HG03565 (cell line): ENCODE results near the gene TMEM269.
"Not testable (repeated sequence)": the region's sequence is repeated elsewhere in the genome, so short reads cannot be mapped to it uniquely, and the experiment has no call there.

Experiments used
- ATAC-seq: cut with Tn5 transposase; IDR thresholded peaks from one replicate; pipeline ENCODE4 v1.9.1; 2021; ENCODE audit warnings: mild to moderate bottlenecking, moderate library complexity; ENCODE audit not compliant: unreplicated experiment

TMEM269 gene

DNA sequence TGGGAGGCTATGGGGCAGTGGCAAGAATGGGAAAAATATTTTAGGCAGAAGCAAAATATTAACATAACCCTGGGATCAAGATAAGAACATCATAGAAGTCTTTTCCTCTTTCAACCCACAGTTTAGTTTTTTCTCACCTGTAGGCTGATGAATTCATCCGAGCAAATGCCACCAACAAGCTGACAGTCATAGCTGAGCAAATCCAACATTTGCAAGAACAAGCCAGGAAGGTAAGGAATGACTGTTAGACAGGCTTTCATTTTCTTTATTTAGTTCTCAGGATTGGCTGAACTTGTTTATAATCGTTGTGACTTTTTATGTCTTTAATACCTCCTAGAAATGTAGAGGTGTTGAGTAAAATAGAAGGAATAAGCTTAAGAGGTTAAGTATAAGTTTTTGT is 11.4 kb upstream of the TMEM269 start:
- no peak for ATAC-seq

DNA sequence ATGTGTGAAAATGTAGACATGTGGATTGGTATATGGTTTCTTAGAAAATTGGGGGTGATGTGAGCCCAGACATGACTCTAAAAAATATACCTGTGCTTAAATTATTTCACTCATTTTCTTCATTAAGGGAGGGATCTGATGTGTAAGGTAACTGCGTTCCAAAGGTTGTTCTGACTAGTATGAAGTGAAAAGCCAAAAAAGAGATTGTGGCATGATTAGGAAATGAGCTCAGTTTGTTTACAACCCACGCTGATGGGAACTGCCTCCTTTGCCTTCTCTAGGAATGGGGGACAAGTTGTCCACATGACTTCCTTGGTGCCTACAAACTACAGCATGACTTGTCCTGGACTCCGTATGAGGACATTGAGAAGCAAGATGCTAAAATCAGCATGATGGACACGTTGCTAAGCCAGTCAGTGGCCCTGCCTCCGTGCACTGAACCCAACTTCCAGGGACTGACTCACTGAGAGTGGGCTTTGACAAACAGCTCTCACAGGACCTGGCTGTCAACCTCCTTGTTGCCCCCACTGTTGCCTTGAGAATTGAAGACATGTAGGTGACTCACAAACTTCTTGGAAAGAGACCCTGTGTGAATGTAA is 9.8 kb upstream of the TMEM269 start:
- no peak for ATAC-seq

DNA sequence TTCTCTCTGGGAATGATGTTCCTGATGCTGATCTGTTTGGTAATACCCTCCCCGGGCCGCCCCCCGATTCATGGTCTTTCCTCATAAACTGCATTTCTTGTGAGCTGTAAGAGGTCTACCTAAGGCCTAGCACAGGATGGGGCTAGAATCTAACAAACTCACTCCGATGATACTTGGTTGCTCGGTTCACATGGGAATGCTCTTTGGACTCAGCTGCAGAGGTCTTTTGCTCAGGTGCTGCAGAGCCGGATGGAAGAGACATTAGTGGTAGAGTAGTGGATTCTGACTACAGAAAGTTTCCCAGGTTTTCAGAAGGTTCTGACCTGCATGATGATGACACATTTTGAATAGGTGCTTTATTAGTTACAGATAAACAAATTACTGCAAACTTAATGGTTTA is 8.3 kb upstream of the TMEM269 start:
- no peak for ATAC-seq

DNA sequence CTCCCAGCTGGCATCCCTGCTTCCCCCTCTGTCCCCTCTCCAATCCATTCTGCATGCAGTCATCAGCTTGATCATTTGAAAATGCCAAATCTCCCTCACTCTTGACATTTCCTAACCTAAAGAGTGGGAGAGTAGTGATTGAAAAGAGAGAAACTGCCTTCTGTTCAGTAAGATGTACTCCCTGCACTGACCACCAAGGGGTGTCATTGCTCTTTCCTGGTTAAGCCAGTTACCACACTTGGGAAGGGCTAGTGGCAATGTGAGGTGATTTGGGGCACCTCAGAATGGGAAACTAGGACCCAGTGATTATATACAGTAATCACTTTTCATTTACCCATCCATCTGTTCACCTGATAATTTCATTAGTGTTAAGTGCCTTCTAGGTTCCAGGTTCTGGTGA is 6.9 kb upstream of the TMEM269 start:
- no peak for ATAC-seq

DNA sequence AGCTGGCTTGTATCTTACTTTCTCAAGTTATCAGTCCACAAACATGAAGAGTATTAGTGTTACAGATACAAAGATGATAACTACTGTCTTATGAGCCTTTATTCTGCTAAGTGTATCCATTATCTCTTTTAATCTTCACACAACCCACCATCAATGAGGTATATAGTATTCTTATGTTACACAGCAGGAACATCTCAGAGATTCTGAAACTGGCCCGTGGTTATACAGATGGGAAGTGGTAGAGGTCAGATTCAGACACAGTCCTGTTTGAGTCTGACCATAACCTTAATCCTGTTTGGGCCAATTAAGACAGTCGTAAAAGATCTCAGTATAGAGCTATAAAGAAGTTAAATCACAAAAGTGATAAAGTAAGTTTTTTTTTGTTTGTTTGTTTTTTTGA is 5.1 kb upstream of the TMEM269 start:
- ATAC-seq = no peak

DNA sequence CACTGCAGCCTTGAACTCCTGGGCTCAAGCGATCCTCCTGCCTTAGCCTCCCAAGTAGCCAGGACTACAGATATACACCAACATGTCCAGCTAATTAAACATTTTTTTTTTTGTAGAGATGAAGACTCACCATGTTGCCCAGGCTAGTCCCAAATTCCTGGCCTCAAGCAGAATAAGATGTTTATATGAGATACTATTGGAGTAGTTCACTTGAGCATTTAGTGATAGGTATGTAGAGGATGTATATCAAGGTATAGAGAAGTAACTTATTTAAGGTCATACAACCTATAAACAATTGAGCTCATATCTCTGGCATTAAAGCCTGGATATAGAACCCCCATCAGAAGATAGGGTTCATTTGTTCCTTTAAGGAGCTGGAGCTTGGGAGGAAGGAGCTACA is 4.6 kb upstream of the TMEM269 start:
- no peak for ATAC-seq

DNA sequence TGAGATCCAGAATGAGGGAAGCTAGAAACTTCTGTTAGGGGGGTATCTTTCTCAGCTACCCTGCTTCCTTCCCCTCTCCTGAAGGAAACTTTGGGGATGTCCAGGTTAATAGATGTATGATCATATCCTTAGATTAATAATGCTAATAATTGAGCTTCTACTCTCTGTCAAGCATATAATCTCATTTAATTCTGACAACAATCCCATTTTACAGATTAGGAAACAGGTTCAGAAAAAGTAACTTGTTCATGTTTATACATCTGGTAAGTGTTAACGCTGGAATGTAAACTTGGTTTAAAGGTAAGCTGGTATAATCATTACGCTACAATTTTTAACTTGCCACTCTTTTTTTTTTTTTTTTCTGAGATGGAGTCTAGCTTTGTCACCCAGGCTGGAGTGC is 1.7 kb upstream of the TMEM269 start:
- no peak for ATAC-seq

DNA sequence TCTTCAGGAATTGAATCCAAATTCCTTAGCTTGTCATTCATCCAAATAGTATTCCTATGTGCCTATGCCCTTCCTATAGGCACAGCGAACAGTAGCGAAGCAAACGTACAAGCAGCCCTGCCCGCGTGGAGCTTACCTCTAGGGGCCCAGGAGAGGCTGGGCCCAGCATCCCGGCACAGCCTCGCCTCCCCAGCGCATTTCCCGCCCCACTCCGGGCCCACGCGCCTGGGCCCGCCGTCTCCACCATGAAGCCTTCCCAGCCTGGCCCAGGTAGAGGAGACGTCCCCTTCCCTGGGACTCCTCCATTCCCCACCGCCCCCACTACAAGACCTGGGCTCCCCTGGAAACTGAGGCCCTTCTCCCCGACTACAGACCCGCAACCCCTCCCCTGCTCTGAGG is 245 bp upstream of the TMEM269 start:
- ATAC-seq = no peak

DNA sequence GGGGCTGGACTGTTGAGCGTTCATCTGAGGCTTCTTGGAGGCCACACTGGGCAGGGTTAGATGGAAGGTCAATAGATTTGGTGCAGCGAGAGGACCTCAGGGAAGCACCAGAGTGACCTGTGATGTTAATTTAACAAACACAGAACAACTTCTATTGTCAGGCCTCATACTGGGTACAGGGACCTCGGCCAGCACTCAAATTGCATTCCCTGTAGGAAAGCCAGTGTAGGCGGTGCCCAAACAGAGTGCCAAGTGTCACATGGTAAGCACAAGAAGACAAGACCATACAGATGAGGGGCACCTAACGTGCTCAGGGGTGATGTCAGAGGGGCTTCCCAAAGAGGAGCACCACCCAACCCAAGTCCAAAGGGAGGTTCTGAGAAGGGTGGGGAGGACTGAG is 1.3 kb downstream of the TMEM269 start:
- ATAC-seq = no peak

DNA sequence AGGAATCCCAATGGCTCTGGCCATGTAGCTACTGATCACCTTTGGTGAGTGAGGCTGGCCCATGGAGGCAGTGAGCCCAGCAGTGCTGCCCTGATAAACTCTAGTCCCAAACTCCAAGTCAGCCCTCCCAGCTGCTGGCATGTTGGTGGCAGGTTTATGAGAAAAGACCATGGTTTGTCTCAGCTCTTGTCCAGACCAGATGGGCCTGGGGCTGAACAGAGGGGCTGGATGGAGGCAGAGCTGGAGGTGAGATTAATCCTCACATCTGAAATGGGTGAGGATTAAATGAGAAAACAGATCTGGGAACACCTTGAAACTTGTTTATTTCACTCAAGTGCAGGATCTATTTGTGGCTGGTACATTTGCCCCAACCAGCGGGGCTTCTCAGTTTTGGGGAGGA is 3.2 kb downstream of the TMEM269 start:
- no peak for ATAC-seq

DNA sequence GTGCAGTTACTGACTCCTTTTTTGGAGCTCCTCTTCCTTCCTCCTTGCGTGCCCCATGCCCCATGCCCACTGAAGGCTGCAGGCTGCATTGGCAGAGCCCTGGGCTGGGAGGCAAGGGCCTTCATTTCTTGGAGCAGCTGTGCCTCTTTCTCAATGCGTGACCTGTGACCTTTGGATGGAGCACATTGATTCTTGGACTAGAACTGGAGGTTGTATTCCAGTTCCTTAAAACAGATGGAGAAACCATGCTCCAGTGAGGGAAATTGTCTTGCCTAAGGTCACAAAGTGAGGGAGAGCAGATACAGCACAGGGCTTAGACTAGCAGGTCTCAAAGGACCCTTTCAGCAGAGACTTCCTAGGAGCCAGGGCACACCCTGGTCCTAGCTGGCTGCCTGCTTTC is 9.0 kb downstream of the TMEM269 start:
- ATAC-seq = no peak

DNA sequence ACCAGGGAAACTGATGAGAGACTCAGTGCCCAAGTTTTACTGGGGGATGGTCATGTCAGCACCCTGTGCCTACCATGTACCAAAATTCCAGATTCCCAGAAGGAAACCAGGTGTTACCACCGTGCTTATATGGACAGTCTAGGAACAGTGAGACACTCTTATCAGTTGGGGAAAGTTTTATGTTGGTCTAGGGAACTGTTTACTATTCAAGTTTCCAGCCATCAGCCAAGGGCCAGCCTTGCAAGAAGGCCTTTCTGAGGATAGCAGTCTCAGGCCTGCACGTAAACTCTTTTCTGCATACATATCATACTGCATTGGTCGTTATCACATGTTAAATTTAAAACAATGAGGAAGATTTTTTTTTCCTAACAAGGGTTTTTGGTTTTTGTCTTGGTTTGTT is 12.6 kb downstream of the TMEM269 start:
- ATAC-seq = no peak

DNA sequence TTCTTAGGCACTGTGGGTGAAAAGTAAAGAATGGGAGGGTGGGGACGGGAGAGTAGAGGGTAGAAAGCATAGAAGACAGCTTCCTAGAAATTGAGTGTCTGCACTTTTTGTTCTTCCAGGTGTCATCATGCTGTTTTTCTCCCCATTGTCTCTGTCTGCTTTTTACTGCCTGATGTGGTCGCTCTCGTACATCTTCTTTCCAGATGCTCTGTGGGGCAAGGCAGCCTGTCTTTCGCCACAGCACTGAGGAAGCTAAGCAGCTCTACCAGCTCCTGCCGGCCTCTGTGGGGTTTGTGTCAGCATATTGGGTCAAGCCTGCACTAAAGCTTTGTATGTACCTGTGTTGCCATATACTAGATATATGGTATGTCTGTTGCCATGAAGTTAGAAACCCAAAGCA is 13.2 kb downstream of the TMEM269 start:
- ATAC-seq = no peak

DNA sequence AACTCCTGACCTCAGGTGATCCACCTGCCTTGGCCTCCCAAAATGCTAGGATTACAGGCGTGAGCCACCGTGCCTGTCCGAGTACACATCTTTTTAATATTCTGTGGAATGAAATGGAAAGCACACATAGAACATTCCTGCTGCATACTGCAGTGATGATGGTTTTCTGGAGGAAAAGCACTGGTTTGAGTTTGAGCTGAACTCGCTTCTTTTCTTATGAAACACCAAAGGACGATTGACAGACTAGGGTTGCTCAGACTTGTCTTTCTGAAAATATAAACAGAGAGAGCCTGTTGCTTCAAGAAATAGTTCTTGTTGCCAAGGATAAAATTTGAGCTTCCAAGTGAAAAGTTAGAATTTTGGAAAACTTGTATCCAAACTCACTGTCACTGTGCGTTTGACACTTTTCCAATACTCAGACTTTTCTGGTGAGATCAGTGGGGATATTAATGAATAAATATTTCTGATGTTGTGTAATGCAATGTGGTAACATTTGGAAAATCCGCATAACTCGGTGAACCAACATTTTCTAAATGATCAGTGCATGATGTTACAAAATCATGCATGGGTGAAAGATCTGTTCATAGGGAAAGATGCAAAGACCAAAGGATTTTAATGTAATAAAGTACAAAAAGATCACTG is 17.2 kb downstream of the TMEM269 start:
- no peak for ATAC-seq

DNA sequence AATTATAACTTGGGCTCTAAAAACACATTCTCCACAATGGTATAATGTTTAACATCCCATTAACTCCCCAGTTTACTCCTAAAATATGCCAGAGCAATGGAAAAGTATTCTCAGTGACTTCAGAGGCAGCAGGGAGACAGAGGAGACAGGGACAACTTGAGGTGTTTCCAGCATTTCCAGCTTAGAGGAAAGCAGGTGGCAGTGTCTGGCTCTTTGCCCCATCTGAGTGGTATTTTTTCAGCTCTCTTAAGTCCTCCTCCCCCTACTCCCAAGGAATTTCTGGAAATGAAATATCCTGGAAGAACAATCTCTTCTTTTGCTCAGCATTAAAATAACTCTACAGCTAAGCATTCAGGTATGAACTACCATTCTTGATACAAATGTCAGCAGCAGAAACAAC is 21.4 kb downstream of the TMEM269 start:
- no peak for ATAC-seq

DNA sequence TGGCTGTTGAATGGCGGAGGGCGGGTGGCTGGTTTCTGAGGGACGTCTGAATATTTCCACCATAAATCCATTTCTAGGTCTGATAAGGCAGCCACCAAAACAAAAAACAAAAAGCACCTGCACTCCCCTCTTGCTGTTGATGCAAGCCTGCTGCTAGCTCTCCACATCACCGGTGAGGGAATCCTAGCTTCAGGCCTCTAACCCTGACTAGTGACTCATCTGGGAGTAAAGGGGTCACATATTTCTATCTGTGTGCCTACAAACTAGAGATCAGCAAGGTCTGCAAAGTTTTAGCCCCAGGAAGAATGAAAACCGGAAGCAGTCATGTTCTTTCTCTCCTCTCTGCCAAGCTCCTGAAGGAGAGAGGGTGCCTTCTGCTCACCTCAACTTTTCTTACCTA is 21.8 kb downstream of the TMEM269 start:
- ATAC-seq = no peak

DNA sequence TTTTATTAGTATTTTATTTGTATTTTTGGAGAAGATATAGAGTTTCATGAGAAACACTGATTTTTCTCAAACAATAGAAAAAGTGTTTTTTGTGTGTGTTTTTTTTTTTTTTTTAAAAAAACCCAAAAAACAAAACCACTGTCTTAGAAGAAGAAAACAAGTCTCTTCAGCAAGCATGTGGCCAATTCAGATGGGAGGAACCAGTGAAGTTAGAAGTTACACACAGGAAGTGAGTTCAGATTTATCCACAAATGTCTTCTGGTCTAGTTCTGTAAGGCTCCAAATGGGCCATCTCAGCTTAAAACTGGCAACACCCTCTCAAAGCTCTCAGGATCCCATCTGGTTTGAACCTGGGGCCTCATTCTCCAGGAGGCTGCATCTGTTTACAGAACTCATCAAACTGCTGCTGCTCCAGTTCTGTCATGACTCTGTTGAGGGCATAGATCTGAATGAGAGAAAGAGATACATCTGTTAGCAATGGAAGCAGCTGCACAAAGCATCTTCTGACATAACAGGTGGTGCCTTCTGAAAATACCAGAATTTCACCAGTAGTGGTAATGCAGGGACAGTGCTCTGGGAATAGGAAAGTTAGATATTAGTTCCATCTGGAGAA is 22.4 kb downstream of the TMEM269 start:
- no peak for ATAC-seq

DNA sequence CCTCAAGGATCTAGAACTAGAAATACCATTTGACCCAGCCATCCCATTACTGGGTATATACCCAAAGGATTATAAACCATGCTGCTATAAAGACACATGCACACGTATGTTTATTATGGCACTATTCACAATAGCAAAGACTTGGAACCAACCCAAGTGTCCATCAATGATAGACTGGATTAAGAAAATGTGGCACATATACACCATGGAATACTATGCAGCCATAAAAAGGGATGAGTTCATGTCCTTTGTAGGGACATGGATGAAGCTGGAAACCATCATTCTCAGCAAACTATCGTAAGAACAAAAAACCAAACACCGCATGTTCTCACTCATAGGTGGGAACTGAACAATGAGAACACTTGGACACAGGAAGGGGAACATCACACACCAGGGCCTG is 30.0 kb downstream of the TMEM269 start:
- ATAC-seq = not testable (repeated sequence)

DNA sequence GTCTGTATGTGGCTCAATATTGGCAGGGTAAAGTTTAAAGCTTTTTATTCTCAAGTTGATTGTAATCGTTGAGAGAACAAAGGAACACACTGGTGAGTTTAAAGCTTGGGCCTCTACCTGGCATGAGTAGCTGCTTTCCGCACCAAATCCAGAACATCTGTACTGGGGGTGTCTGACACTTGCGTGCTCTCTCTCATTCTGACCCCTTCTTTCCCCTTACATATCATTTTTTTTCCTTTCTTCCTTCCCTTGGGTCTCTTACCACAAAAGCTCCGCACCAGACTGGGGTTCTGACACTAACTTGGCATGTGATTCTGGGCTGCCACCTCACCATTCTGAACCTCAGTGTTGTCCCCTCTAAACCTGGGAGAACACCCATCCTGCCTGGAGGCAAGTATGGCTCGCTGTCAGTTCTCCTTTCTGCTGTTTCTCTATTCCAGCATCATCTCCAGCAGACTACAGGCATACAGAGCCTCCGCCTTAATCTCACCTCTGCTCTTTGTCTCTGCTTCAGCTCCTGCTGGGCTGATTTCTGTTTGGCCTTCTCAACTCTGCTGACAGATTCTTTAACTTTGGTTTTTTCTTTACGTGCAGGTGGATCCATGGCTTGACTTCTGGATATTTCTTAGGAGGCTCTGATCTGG is 31.3 kb downstream of the TMEM269 start:
- no peak for ATAC-seq

DNA sequence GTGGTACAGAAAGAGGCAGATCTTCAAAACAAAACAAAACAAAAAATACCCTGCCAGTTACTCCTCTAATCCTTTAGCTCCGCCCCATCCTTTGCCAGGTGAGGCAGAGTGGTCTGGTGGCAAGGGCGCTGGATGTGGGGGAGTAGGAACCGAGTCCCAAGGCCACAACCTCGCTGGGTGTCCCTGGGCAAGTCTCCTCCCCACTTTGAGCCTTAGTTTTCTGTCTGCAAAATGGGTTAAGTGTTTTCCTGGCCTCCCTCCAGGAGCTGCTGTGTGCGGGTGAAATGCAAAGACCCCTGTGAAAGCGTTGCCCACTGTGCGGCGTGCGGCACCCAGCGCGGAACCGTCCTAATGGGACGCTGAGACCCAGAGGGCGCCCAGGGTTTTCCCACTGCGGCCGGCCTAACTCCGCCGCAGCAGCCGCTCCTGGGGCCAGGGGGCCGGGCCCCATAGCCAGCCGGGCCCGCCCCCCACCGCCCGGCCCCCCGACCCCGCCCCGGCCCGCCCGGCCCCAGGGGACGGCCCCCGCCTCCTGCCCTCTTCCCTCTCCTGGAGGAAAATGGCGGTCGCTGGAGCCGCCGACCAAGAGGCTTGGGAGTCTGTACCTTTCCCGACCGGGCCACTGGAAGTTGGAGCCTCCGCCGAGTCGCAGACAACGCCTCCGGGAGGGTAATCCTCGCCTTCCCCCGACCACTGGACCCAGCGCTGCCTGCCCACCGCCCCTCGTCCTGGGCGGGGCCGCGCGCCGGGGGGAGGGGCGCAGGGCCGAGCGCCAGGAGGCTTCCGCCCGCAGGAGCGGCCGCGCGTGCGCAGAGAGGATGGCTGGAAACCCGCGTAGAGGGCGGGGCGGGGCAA is 32.0 kb downstream of the TMEM269 start, which contains the start of the genes ERMAP and SVBP:
TSS of gene ERMAP (plus strand) at position 538 of the 855 bp plus-strand sequence. CDS start 13,327 bp downstream, outside the sequence.
TSS of gene SVBP (minus strand) at position 813 of the 855 bp plus-strand sequence. CDS start 853 bp downstream, outside the sequence.
- peak; percentile 74 for ATAC-seq

DNA sequence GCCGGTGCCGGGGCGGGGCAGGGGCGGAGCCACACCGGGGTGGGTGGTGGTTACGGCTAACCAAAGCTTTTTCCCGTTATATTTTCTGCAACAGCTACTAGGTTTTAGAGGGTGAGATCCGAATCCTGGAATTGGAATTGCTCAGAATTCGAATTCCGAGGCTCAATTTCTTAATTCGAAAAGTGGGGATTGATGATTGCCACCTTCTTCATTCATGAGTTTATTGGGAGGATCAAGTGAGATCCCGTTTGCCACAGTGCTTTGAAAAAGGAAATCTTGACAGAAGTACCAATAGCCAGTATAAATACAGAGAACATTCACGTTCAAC is 32.6 kb downstream of the TMEM269 start:
- ATAC-seq = no peak
